Panc1 (cell line): Measurements from ENCODE around the gene MPPE1. TPM values are rescaled to one million over a fixed set of nuclear protein-coding genes. Genes with fewer than 3 reads are reported as not detected.

ENCODE experiments used
- ATAC-seq: fragments of 200-7000 bp; cut with Tn5 transposase; 2 replicates; pipeline ENCODE4 v1.9.1; 2020; ENCODE audit warnings: mild to moderate bottlenecking, moderate library complexity
- BruUV-seq: library from RNA; stranded (reverse); fragments of 400-500 nt; replicated peaks from 2 replicates; lab custom pipeline; 2021; lab: Mats Ljungman, UMichigan
- CTCF ChIA-PET: fragments of 300-600 bp; sonication (Branson Sonifier 250); formaldehyde crosslinking; loops from one replicate; lab custom pipeline; 2022; ENCODE audit warnings: antibody characterized with exemption; lab: Charles Lee
- POLR2A ChIA-PET: fragments of 300-600 bp; sonication (Branson Sonifier 250); formaldehyde crosslinking; loops from one replicate; lab custom pipeline; 2022; ENCODE audit warnings: antibody characterized with exemption; lab: Charles Lee
- DNase-seq: peaks from one replicate; pipeline ENCODE4 v3.0.0-alpha.2; 2010; ENCODE audit warnings: low read depth, low spot score
- H3K27ac ChIP-seq: 2 replicates; pipeline ENCODE4 v1.5.1; 2011; ENCODE audit warnings: mild to moderate bottlenecking, low read length, inconsistent platforms
- H3K27me3 ChIP-seq: fragments of 200-500 bp; sonication (Bioruptor generic); 2 replicates; pipeline ENCODE4 v1.6.0; 2014; ENCODE audit warnings: low read length, inconsistent platforms; ENCODE audit not compliant: control insufficient read depth, insufficient read depth
- H3K36me3 ChIP-seq: fragments of 200-500 bp; sonication (Bioruptor generic); 2 replicates; pipeline ENCODE4 v1.5.1; 2014; ENCODE audit warnings: inconsistent platforms, mild to moderate bottlenecking, low read length, moderate library complexity; ENCODE audit not compliant: control insufficient read depth, insufficient read depth
- H3K4me1 ChIP-seq: 2 replicates; pipeline ENCODE4 v1.5.1; 2011; ENCODE audit warnings: inconsistent platforms, mild to moderate bottlenecking, low read length, moderate library complexity; ENCODE audit not compliant: control insufficient read depth, insufficient read depth
- H3K4me3 ChIP-seq, 2 experiments: 2 replicates each; pipeline ENCODE4 v1.5.1; 2011 to 2012; ENCODE audit warnings: low read depth in 2 of 2, low read length in 2 of 2, mild to moderate bottlenecking in 2 of 2, inconsistent platforms in 1 of 2, moderate library complexity in 1 of 2
- H3K9me3 ChIP-seq: fragments of 200-500 bp; sonication (Bioruptor generic); 2 replicates; pipeline ENCODE4 v1.5.1; 2014; ENCODE audit warnings: low read depth, mild to moderate bottlenecking, inconsistent platforms, low read length, moderate library complexity; ENCODE audit not compliant: control insufficient read depth, insufficient read depth
- POLR2AphosphoS5 ChIP-seq: IDR thresholded peaks from 2 replicates; pipeline ENCODE4 v1.6.1; 2012; ENCODE audit warnings: mild to moderate bottlenecking, low read depth, low read length, moderate library complexity
- REST ChIP-seq, 2 experiments: IDR thresholded peaks; 2 replicates each; pipeline ENCODE4 v1.6.1; 2011 to 2012; ENCODE audit warnings: low read depth in 2 of 2, control low read depth in 1 of 2, low read length in 1 of 2, mild to moderate bottlenecking in 1 of 2, moderate library complexity in 1 of 2; ENCODE audit not compliant: insufficient read depth in 1 of 2
- SIN3A ChIP-seq: IDR thresholded peaks from 2 replicates; pipeline ENCODE4 v1.6.1; 2012; ENCODE audit warnings: low read depth, mild to moderate bottlenecking, low read length, moderate library complexity, borderline replicate concordance; ENCODE audit not compliant: insufficient read depth
- TCF7L2 ChIP-seq: IDR thresholded peaks from 2 replicates; pipeline ENCODE4 v1.6.1; 2011; ENCODE audit warnings: mild to moderate bottlenecking, low read depth, low read length, inconsistent platforms
- in situ Hi-C: cut with HindIII; loops from 2 replicates; pipeline ENCODE4 v1.10.0; 2016; ENCODE audit warnings: low sequenced_read_pairs, low pct_unique_long_range_greater_than_20kb
- intact Hi-C: fragments of 100-400 bp; cut with micrococcal nuclease; formaldehyde crosslinking; loops from one replicate; pipeline ENCODE4 v1.10.0; 2022; ENCODE audit not compliant: unreplicated experiment
- total RNA-seq: library from RNA; stranded (reverse); gene quantifications from one replicate; pipeline ENCODE4 v1.2.1, GENCODE V29; 2021; ENCODE audit not compliant: unreplicated experiment
- TF ChIP-seq, protein P1 (sequence below): fragments of 450-650 bp; IDR thresholded peaks from 2 replicates; pipeline ENCODE4 v1.5.1; 2017; ENCODE audit warnings: mild to moderate bottlenecking

Gene MPPE1
- total RNA-seq, 1 experiment from 2014 or later, result 37.1 TPM

GRCh38 chr18:11901826-11902438 lies 6.2 kb downstream of the MPPE1 start:
- Histone ChIP-seq H3K27me3 (no peaks in the 10 kb centered on the region), H3K4me3 (no peak overlapping the region), H3K9me3 (no peaks in the 10 kb centered on the region), H3K4me1 (0 out of 2 replicates have a peak, but pooled peaks cover under 1% of the 10 kb centered on the region), H3K27ac (no peak overlapping the region), H3K36me3 (peaks cover 2% of the 10 kb centered on the region; the same call in 1 of the 2 replicates)
- POLR2A ChIA-PET, result no interaction called here
- TF ChIP-seq TCF7L2 (no peak), SIN3A (no peak), REST (IDR thresholded peaks at IDR 0.05; ENCODE audit: insufficient read depth in 1 of 2, low read depth in 2 of 2, low read length in 1 of 2) (no peak), POLR2AphosphoS5 (no peak)
- TF ChIP-seq, protein P1, sequence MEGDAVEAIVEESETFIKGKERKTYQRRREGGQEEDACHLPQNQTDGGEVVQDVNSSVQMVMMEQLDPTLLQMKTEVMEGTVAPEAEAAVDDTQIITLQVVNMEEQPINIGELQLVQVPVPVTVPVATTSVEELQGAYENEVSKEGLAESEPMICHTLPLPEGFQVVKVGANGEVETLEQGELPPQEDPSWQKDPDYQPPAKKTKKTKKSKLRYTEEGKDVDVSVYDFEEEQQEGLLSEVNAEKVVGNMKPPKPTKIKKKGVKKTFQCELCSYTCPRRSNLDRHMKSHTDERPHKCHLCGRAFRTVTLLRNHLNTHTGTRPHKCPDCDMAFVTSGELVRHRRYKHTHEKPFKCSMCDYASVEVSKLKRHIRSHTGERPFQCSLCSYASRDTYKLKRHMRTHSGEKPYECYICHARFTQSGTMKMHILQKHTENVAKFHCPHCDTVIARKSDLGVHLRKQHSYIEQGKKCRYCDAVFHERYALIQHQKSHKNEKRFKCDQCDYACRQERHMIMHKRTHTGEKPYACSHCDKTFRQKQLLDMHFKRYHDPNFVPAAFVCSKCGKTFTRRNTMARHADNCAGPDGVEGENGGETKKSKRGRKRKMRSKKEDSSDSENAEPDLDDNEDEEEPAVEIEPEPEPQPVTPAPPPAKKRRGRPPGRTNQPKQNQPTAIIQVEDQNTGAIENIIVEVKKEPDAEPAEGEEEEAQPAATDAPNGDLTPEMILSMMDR, result no peak
- CTCF ChIA-PET, result no interaction called here
- no TSS peak for BruUV-seq
- no peak for DNase-seq
- in situ Hi-C loops, result loop anchor here (25.0 kb wide), 1 partner anchor 110 kb away; no protein-coding TSS in a partner anchor
- ATAC-seq, result no peak
- intact Hi-C loops, result no loop called here

- DNase-seq (no peak), ATAC-seq (no peak)
- in situ Hi-C loops, result no loop called here
- BruUV-seq, result no TSS peak
- Histone ChIP-seq H3K27ac (no peak overlapping the region), H3K9me3 (no peaks in the 10 kb centered on the region), H3K4me1 (no peaks in the 10 kb centered on the region), H3K4me3 (no peak overlapping the region), H3K36me3 (no peaks in the 10 kb centered on the region), H3K27me3 (no peaks in the 10 kb centered on the region)
- intact Hi-C loops, result no loop called here
- no peak for TF ChIP-seq POLR2AphosphoS5
- TF ChIP-seq SIN3A, result no peak
- no peak for TF ChIP-seq REST (IDR thresholded peaks at IDR 0.05; ENCODE audit: insufficient read depth in 1 of 2, low read depth in 2 of 2, low read length in 1 of 2)
- TF ChIP-seq TCF7L2, result no peak
- TF ChIP-seq, protein P1, result no peak
- POLR2A ChIA-PET, result no interaction called here
- CTCF ChIA-PET, result no interaction called here
These were observed 9.1 kb downstream of the MPPE1 start for GRCh38 chr18:11899063-11899462.
